Smooth muscle cell of bladder (primary cell): ENCODE measurements around the gene MXRA5. TPM values are rescaled to one million over a fixed set of nuclear protein-coding genes. Genes with fewer than 3 reads are reported as not detected.

Experiments
- total RNA-seq: library from RNA; depleted of rRNA; stranded (reverse); fragments of >200 nt; gene quantifications from 2 replicates; pipeline ENCODE4 v1.2.3, GENCODE V29; 2014

Gene MXRA5, protein sequence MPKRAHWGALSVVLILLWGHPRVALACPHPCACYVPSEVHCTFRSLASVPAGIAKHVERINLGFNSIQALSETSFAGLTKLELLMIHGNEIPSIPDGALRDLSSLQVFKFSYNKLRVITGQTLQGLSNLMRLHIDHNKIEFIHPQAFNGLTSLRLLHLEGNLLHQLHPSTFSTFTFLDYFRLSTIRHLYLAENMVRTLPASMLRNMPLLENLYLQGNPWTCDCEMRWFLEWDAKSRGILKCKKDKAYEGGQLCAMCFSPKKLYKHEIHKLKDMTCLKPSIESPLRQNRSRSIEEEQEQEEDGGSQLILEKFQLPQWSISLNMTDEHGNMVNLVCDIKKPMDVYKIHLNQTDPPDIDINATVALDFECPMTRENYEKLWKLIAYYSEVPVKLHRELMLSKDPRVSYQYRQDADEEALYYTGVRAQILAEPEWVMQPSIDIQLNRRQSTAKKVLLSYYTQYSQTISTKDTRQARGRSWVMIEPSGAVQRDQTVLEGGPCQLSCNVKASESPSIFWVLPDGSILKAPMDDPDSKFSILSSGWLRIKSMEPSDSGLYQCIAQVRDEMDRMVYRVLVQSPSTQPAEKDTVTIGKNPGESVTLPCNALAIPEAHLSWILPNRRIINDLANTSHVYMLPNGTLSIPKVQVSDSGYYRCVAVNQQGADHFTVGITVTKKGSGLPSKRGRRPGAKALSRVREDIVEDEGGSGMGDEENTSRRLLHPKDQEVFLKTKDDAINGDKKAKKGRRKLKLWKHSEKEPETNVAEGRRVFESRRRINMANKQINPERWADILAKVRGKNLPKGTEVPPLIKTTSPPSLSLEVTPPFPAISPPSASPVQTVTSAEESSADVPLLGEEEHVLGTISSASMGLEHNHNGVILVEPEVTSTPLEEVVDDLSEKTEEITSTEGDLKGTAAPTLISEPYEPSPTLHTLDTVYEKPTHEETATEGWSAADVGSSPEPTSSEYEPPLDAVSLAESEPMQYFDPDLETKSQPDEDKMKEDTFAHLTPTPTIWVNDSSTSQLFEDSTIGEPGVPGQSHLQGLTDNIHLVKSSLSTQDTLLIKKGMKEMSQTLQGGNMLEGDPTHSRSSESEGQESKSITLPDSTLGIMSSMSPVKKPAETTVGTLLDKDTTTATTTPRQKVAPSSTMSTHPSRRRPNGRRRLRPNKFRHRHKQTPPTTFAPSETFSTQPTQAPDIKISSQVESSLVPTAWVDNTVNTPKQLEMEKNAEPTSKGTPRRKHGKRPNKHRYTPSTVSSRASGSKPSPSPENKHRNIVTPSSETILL (N-terminal part only)
- 15.9 and 21.1 TPM in 2 replicates for total RNA-seq

DNA sequence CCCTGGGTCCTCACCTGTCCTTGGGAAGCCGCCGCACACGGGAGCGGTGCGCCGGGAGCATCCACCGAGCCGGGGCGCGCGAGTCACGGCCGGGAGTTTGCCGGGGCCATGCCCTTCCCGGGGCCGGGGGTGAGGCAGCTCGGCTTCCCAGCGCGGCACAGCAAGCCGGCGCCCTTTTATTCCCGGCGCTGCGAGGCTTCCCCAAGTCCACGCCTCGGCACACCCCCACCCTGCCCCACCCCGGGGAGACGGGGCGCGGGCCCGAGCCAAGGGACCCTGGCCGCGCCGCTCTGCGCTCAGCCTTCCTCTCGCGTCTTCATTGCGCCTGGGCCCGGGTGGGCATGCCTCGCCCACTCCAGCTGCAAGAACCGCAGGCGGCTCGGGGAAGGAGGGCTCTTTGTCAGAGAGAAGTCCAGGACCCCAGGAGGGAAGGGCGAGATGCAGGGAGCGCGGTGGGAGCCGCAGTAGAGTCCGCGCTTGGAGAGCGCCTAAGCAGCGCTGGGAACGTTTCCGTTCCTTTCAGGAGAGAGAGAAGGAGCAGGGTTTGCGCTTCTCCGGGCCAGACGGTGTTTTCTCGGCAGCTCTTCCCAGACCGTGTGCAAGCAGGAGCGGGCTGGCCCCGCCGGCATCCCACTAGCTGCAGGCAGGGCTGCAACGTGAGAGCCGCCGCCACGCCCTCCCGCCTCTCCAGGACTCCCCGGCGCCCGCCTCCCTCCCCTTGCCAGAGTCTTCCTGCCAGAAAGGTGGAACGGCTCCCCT, at the start of gene MXRA5:
Gene MXRA5 (minus strand): TSS at position 152 of the 759 bp plus-strand sequence. CDS start 2,819 bp downstream, outside the sequence.

